HK-2 (cell line): Measurements from ENCODE around the gene ZNF217.
"Not testable (repeated sequence)": the region's sequence is repeated elsewhere in the genome, so short reads cannot be mapped to it uniquely, and the experiment has no call there.

Experiments used
- DNase-seq: peaks from one replicate; pipeline ENCODE4 v3.0.0-alpha.2; 2018; ENCODE audit not compliant: unreplicated experiment

ZNF217 gene

GRCh38 chr20:53532654-53533312 lies 60.9 kb downstream of the ZNF217 start:
- not testable (repeated sequence) for DNase-seq

- no peak for DNase-seq
Measured at GRCh38 chr20:53530440-53530839, 63.2 kb downstream of the ZNF217 start.

- no peak for DNase-seq
Measured at GRCh38 chr20:53529658-53530057, 64.0 kb downstream of the ZNF217 start.

GRCh38 chr20:53527196-53527595 lies 66.4 kb downstream of the ZNF217 start:
- DNase-seq, result no peak

- no peak for DNase-seq
Measured at GRCh38 chr20:53524589-53525312, 68.9 kb downstream of the ZNF217 start.

GRCh38 chr20:53523615-53524014 lies 70.0 kb downstream of the ZNF217 start:
- DNase-seq, result not testable (repeated sequence)

- no peak for DNase-seq
Measured at GRCh38 chr20:53522696-53523095, 70.9 kb downstream of the ZNF217 start.

GRCh38 chr20:53522026-53522425 lies 71.6 kb downstream of the ZNF217 start:
- DNase-seq, result no peak

GRCh38 chr20:53521421-53521820 lies 72.2 kb downstream of the ZNF217 start:
- peak; percentile 6 for DNase-seq

GRCh38 chr20:53517146-53517545 lies 76.5 kb downstream of the ZNF217 start:
- no peak for DNase-seq
